ENCODE data around the gene MUC20. TPM values are rescaled to one million over a fixed set of nuclear protein-coding genes. Genes with fewer than 3 reads are reported as not detected.
"Not testable (repeated sequence)": the region's sequence is repeated elsewhere in the genome, so short reads cannot be mapped to it uniquely, and the experiment has no call there.

MUC20 gene
- under 1 TPM; 0.63 to 0.95 (median 0.63) TPM for total RNA-seq

GRCh38 chr3:195720831-195721506 lies at the start of gene MUC20:
Gene MUC20, plus strand, starts transcription at chr3:195720978. Its CDS starts 30 bp downstream, at chr3:195721008.
- not testable (repeated sequence) for H3K9me3 Mint-ChIP-seq; H3K36me3 Mint-ChIP-seq (ENCODE audit: insufficient read depth); H3K27me3 Mint-ChIP-seq (ENCODE audit: low read depth); DNase-seq; H3K4me3 Mint-ChIP-seq; H3K4me1 Mint-ChIP-seq (ENCODE audit: low read depth)
- ATAC-seq: peak; percentile 19 to 28

- DNase-seq; ATAC-seq; H3K27me3 Mint-ChIP-seq (ENCODE audit: low read depth); H3K9me3 Mint-ChIP-seq; H3K4me3 Mint-ChIP-seq; H3K4me1 Mint-ChIP-seq (ENCODE audit: low read depth): not testable (repeated sequence)
- H3K36me3 Mint-ChIP-seq (ENCODE audit: insufficient read depth): peaks cover 14% of the 10 kb centered on the region
Observed at GRCh38 chr3:195671283-195671682, 49.5 kb upstream of the MUC20 start.

GRCh38 chr3:195673711-195674110 lies 47.1 kb upstream of the MUC20 start:
- H3K9me3 Mint-ChIP-seq; H3K4me3 Mint-ChIP-seq; H3K4me1 Mint-ChIP-seq (ENCODE audit: low read depth); ATAC-seq; H3K27me3 Mint-ChIP-seq (ENCODE audit: low read depth); DNase-seq: not testable (repeated sequence)
- H3K36me3 Mint-ChIP-seq (ENCODE audit: insufficient read depth): peaks cover 22% of the 10 kb centered on the region

GRCh38 chr3:195678391-195679015 lies 42.3 kb upstream of the MUC20 start:
- not testable (repeated sequence) for H3K27me3 Mint-ChIP-seq (ENCODE audit: low read depth); H3K4me1 Mint-ChIP-seq (ENCODE audit: low read depth); DNase-seq; H3K4me3 Mint-ChIP-seq; H3K9me3 Mint-ChIP-seq; ATAC-seq
- H3K36me3 Mint-ChIP-seq (ENCODE audit: insufficient read depth): peaks cover 23% of the 10 kb centered on the region

- not testable (repeated sequence) for DNase-seq; H3K9me3 Mint-ChIP-seq; H3K4me3 Mint-ChIP-seq; H3K4me1 Mint-ChIP-seq (ENCODE audit: low read depth); ATAC-seq; H3K27me3 Mint-ChIP-seq (ENCODE audit: low read depth)
- H3K36me3 Mint-ChIP-seq (ENCODE audit: insufficient read depth): peaks cover 28% of the 10 kb centered on the region
Observed at GRCh38 chr3:195680690-195681089, 40.1 kb upstream of the MUC20 start.

- not testable (repeated sequence) for H3K9me3 Mint-ChIP-seq; H3K27me3 Mint-ChIP-seq (ENCODE audit: low read depth); H3K4me3 Mint-ChIP-seq; DNase-seq; H3K4me1 Mint-ChIP-seq (ENCODE audit: low read depth); ATAC-seq
- H3K36me3 Mint-ChIP-seq (ENCODE audit: insufficient read depth): peaks cover 31% of the 10 kb centered on the region
Observed at GRCh38 chr3:195681458-195682103, 39.2 kb upstream of the MUC20 start.

- ATAC-seq; H3K27me3 Mint-ChIP-seq (ENCODE audit: low read depth); H3K4me1 Mint-ChIP-seq (ENCODE audit: low read depth); H3K9me3 Mint-ChIP-seq; DNase-seq; H3K4me3 Mint-ChIP-seq: not testable (repeated sequence)
- peaks cover 32% of the 10 kb centered on the region for H3K36me3 Mint-ChIP-seq (ENCODE audit: insufficient read depth)
Observed at GRCh38 chr3:195682104-195682742, 38.6 kb upstream of the MUC20 start.

GRCh38 chr3:195683722-195684526 lies 36.9 kb upstream of the MUC20 start:
- H3K4me3 Mint-ChIP-seq; H3K27me3 Mint-ChIP-seq (ENCODE audit: low read depth); H3K4me1 Mint-ChIP-seq (ENCODE audit: low read depth); ATAC-seq; H3K9me3 Mint-ChIP-seq; DNase-seq: not testable (repeated sequence)
- H3K36me3 Mint-ChIP-seq (ENCODE audit: insufficient read depth): peaks cover 30% of the 10 kb centered on the region

GRCh38 chr3:195684527-195685257 lies 36.1 kb upstream of the MUC20 start:
- H3K4me3 Mint-ChIP-seq; H3K9me3 Mint-ChIP-seq; DNase-seq; H3K27me3 Mint-ChIP-seq (ENCODE audit: low read depth); H3K4me1 Mint-ChIP-seq (ENCODE audit: low read depth); ATAC-seq: not testable (repeated sequence)
- peaks cover 34% of the 10 kb centered on the region for H3K36me3 Mint-ChIP-seq (ENCODE audit: insufficient read depth)

GRCh38 chr3:195686537-195687208 lies 34.1 kb upstream of the MUC20 start:
- H3K36me3 Mint-ChIP-seq (ENCODE audit: insufficient read depth): peaks cover 34% of the 10 kb centered on the region
- not testable (repeated sequence) for ATAC-seq; H3K9me3 Mint-ChIP-seq; DNase-seq; H3K27me3 Mint-ChIP-seq (ENCODE audit: low read depth); H3K4me1 Mint-ChIP-seq (ENCODE audit: low read depth); H3K4me3 Mint-ChIP-seq

GRCh38 chr3:195687209-195687760 lies 33.5 kb upstream of the MUC20 start:
- not testable (repeated sequence) for H3K9me3 Mint-ChIP-seq; DNase-seq; H3K4me3 Mint-ChIP-seq; H3K27me3 Mint-ChIP-seq (ENCODE audit: low read depth); H3K4me1 Mint-ChIP-seq (ENCODE audit: low read depth)
- peaks cover 40% of the 10 kb centered on the region for H3K36me3 Mint-ChIP-seq (ENCODE audit: insufficient read depth)
- ATAC-seq: peak; percentile 57 to 74

- H3K4me3 Mint-ChIP-seq: not testable (repeated sequence)
Observed at GRCh38 chr3:195688471-195689183, 32.2 kb upstream of the MUC20 start.

More at GRCh38 chr3:195688471-195689183, 32.2 kb upstream of the MUC20 start:
- H3K4me1 Mint-ChIP-seq (ENCODE audit: low read depth); H3K27me3 Mint-ChIP-seq (ENCODE audit: low read depth); ATAC-seq; DNase-seq; H3K9me3 Mint-ChIP-seq: not testable (repeated sequence)
- peaks cover 46% of the 10 kb centered on the region for H3K36me3 Mint-ChIP-seq (ENCODE audit: insufficient read depth)

Data from activated T-cell treated with anti-CD3 and anti-CD28 coated beads, Interleukin-2, amount 50 U/mL, for 4 hours (primary cell).